ENCODE measurements around the gene TNK2. TPM values are rescaled to one million over a fixed set of nuclear protein-coding genes. Genes with fewer than 3 reads are reported as not detected.

TNK2 gene
- total and polyA plus RNA-seq, 2 of the 13 experiments (the other 11 are each of a cell fraction or from before 2014, with no cell fraction given) = 4.6 to 5.8 TPM

DNA sequence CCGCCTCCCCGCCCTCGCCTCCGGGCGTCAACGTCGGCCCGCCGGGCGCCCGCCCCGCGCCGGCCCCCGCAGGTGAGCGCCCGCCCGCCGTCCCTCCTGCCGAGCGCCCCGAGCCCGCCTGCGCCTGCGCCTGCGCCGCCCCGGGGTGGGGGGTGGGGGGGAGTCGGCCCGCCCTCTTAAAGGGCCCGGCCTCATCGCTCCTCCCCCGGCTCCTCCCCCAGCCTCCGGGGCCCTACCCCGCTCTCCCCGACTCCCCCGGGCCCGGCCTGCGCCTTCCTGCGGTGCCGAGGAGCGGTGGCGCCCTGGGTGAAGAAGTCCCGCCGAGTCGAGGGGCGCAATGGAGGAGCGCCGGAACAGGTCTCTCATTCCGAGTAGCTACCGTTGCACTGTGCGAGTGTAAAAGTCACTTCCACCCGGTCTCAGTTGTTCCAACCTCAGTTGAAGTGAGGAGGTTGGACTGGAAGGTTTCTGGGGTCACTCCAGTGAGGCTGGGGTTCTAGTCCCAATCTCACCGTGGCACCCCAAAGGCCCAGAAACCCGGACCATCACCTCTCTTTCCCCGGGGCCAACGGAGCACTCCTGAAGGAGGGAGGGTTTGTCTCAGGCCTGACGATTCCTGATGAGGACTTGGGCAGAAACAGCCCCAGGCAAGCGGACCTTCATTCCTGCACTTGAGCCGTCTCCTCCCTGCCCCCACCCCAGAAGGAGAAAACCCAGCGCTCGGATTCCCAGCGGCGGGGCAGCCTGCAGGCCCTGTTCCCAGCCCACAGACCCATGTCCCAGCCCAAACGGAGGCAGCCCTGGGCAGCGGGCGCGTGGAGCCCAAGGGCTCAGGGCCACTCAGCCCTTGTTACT, 1.5 kb upstream of the TNK2 start (continued):
- no peak for TF ChIP-seq HES4 (CRISPR knock-in tag; IDR thresholded peaks at IDR 0.05; ENCODE audit: borderline replicate concordance)
- TF ChIP-seq, protein P1, sequence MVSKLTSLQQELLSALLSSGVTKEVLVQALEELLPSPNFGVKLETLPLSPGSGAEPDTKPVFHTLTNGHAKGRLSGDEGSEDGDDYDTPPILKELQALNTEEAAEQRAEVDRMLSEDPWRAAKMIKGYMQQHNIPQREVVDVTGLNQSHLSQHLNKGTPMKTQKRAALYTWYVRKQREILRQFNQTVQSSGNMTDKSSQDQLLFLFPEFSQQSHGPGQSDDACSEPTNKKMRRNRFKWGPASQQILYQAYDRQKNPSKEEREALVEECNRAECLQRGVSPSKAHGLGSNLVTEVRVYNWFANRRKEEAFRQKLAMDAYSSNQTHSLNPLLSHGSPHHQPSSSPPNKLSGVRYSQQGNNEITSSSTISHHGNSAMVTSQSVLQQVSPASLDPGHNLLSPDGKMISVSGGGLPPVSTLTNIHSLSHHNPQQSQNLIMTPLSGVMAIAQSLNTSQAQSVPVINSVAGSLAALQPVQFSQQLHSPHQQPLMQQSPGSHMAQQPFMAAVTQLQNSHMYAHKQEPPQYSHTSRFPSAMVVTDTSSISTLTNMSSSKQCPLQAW (CRISPR knock-in tag; IDR thresholded peaks at IDR 0.05) = peak; percentile 39; the same call in 1 of the 2 replicates
- TF ChIP-seq NONO (IDR thresholded peaks at IDR 0.05) = no peak
- peak; percentile 53; the same call in 1 of the 2 replicates for TF ChIP-seq NONO (CRISPR knock-in tag; conservative IDR thresholded peaks at IDR 0.05)
- no peak for TF ChIP-seq RFX5 (IDR thresholded peaks at IDR 0.05; ENCODE audit: low read depth, low read length)
- TF ChIP-seq ZSCAN25 (CRISPR knock-in tag; IDR thresholded peaks at IDR 0.05) = no peak
- no peak for TF ChIP-seq ZKSCAN8 (CRISPR knock-in tag; IDR thresholded peaks at IDR 0.05; ENCODE audit: borderline replicate concordance)
- no peak for TF ChIP-seq ZNF337 (CRISPR knock-in tag; IDR thresholded peaks at IDR 0.05; ENCODE audit: borderline replicate concordance, low read depth)
- peak; percentile 54; the same call in 1 of the 2 replicates for TF ChIP-seq HIVEP1 (CRISPR knock-in tag; IDR thresholded peaks at IDR 0.05)
- TF ChIP-seq, protein P2, sequence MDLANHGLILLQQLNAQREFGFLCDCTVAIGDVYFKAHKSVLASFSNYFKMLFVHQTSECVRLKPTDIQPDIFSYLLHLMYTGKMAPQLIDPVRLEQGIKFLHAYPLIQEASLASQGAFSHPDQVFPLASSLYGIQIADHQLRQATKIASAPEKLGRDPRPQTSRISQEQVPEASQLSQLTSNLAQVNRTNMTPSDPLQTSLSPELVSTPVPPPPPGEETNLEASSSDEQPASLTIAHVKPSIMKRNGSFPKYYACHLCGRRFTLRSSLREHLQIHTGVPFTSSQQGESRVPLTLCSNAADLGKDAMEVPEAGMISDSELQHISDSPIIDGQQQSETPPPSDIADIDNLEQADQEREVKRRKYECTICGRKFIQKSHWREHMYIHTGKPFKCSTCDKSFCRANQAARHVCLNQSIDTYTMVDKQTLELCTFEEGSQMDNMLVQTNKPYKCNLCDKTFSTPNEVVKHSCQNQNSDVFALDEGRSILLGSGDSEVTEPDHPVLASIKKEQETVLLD (CRISPR knock-in tag; IDR thresholded peaks at IDR 0.05; ENCODE audit: low read depth) = peak; percentile 84
- no peak for TF ChIP-seq FOXA3 (CRISPR knock-in tag; IDR thresholded peaks at IDR 0.05)
- peak; percentile 62 for TF ChIP-seq GABPB1 (CRISPR knock-in tag; IDR thresholded peaks at IDR 0.05)
- TF ChIP-seq CHD2 (IDR thresholded peaks at IDR 0.05; ENCODE audit: low read depth, low read length) = no peak
- TF ChIP-seq, protein P3, sequence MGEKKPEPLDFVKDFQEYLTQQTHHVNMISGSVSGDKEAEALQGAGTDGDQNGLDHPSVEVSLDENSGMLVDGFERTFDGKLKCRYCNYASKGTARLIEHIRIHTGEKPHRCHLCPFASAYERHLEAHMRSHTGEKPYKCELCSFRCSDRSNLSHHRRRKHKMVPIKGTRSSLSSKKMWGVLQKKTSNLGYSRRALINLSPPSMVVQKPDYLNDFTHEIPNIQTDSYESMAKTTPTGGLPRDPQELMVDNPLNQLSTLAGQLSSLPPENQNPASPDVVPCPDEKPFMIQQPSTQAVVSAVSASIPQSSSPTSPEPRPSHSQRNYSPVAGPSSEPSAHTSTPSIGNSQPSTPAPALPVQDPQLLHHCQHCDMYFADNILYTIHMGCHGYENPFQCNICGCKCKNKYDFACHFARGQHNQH (CRISPR knock-in tag; IDR thresholded peaks at IDR 0.05) = peak; percentile 52; the same call in 1 of the 2 replicates
- 0 out of 2 replicates have a peak, but pooled peaks have one; percentile 36 for TF ChIP-seq ZMYM4 (CRISPR knock-in tag; IDR thresholded peaks at IDR 0.05)
- TF ChIP-seq, protein P4, sequence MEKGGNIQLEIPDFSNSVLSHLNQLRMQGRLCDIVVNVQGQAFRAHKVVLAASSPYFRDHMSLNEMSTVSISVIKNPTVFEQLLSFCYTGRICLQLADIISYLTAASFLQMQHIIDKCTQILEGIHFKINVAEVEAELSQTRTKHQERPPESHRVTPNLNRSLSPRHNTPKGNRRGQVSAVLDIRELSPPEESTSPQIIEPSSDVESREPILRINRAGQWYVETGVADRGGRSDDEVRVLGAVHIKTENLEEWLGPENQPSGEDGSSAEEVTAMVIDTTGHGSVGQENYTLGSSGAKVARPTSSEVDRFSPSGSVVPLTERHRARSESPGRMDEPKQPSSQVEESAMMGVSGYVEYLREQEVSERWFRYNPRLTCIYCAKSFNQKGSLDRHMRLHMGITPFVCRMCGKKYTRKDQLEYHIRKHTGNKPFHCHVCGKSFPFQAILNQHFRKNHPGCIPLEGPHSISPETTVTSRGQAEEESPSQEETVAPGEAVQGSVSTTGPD (CRISPR knock-in tag; IDR thresholded peaks at IDR 0.05) = no peak
- TF ChIP-seq HNRNPH1 (optimal IDR thresholded peaks at IDR 0.05; ENCODE audit: low read depth, low read length) = no peak
- TF ChIP-seq, protein P5, sequence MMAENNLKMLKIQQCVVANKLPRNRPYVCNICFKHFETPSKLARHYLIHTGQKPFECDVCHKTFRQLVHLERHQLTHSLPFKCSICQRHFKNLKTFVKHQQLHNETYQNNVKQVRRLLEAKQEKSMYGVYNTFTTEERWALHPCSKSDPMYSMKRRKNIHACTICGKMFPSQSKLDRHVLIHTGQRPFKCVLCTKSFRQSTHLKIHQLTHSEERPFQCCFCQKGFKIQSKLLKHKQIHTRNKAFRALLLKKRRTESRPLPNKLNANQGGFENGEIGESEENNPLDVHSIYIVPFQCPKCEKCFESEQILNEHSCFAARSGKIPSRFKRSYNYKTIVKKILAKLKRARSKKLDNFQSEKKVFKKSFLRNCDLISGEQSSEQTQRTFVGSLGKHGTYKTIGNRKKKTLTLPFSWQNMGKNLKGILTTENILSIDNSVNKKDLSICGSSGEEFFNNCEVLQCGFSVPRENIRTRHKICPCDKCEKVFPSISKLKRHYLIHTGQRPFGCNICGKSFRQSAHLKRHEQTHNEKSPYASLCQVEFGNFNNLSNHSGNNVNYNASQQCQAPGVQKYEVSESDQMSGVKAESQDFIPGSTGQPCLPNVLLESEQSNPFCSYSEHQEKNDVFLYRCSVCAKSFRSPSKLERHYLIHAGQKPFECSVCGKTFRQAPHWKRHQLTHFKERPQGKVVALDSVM (CRISPR knock-in tag; IDR thresholded peaks at IDR 0.05) = peak; percentile 59; the same call in 1 of the 2 replicates
- TF ChIP-seq PHF21A (CRISPR knock-in tag; IDR thresholded peaks at IDR 0.05) = peak; percentile 28; the same call in 1 of the 2 replicates
- no peak for TF ChIP-seq SP1 (IDR thresholded peaks at IDR 0.05)
- peak; percentile 79 for TF ChIP-seq SP1 (CRISPR knock-in tag; IDR thresholded peaks at IDR 0.05)
- TF ChIP-seq PHF8 (CRISPR knock-in tag; IDR thresholded peaks at IDR 0.05) = peak; percentile 69
